ENCODE measurements around the gene TENM3.

TENM3 gene

DNA sequence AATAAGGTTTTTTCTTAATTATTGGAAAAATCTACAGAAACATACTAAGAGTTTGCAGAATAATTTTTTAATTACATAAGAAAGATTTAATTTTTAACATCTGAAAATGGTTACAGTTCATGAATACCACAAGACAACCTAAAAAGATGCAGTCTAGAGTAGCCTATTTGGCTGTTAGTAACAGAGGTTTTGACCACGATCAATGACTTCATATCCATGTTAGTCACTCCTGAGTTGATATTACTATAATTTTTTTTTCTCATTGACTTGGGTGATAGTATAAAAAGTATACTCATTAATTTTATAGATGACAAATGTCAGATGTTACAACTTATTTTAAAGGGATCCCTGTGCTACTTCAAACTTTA is 401.5 kb downstream of the TENM3 start:
- no peak for DNase-seq

DNA sequence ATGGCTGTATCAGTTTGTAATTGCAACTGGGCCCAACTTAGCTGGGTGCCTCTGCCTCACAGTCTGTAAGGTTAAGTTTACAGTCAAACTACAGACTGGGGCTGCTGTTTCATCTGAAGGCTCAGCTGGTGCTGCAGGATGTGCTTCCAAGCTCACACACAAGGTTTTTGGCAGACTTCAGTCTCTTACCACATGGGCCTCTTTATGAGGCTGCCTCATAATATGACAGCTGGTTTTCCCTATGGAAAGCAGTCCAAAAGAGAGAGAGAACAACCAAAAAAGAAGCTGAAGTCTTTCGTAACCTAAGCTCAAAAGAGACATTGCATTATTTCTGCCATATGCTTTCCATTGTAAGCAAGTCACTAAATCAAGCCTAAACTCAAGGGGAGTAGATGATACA is 402.3 kb downstream of the TENM3 start:
- DNase-seq = no peak

DNA sequence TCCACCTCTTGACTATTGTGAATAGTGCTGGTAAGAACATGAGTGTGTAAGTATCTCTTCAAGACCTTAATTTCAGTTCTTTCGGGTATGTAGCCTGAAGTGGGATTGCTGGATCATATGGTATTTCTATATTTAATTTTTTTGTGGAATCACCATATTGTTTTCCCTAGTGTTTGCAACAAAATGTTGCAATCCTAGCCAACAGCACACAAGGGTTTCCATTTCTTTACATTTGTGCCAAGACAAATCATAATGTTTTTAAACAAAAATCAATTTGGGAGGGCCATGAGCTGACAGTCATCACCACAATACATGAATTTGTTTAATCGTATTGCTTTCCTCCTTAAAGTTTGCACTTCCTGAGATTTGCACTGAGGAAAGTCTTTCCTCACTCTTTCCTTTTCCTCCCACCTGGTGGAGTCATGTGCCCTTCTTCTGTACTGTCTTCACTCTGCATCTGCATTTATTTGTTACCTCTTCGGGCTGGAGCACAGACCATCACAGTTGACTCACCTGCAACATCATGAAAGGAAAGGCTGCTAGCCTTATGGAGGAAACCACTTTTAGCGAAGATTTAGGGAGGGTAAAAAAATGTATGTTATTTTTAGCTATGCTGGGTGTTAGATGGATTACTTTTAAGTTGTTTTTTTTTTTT is 404.6 kb downstream of the TENM3 start:
- DNase-seq = no peak

DNA sequence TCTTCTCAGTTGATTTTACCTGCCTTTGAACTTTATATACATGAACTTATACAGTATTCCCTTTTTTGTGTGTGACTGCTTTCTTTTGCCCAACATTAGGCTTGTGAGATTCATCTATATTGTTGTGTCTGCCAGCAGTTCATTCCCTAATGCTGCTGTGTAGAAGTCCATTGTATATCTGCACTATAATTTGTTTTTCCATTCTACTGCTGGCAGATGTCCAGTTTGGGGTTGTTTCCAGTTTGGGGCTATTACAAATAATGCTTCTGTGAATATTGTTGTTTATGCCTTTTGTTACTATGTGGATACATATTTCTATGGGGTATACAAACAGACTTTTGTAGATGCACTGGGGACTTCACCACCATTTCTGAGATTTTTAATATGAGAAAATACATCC is 405.6 kb downstream of the TENM3 start:
- DNase-seq = no peak

DNA sequence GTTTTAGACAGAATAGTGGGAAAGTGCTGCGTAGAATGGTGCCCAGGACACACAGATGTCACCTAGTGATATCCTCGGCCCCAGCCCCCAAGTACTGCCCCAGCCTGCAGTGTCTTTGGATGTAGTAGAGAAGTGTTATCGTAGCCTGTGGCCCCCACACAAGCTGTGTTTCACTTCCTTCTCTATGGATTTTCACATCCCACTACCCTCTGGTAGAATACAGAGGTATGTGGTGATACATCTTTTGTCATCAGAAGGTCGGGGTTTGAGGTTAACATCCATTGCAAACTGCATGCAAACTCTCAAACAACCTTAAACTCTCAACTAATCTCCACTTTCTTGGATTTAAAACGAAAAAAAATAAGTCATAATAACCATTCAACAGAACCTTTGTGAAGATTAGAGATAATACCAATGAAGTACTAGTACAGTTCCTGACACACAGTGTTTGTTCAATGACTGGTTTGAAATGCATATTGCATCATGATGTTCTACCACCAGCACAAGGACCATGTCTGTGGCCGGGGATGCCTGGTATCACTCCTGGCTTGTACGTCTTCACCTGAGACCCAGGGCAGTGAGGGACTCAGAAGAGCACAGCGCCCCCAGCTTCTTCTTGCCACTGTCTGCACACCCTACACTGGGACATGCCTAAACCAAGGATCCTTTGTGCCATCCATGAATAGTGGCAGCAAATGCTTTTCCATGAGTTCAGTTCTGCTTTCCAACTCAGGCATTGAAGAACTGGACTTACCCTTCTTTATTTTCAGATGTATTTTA is 406.7 kb downstream of the TENM3 start:
- no peak for DNase-seq

DNA sequence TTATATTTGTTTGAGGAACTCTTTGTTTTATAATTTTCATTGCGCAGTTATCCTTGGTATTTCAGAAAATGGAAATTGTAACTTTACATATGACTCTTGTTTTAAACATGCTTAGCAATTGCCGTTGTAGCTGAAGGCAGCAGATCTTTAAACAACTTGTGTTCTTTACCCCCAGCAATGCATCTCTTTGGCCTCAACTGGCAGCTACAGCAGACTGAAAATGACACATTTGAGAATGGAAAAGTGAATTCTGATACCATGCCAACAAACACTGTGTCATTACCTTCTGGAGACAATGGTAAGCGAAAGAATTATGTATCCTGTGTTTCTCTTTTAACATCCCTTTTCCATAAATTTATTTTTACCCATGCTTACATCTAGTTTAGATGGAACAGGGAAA is 410.4 kb downstream of the TENM3 start:
- DNase-seq = no peak

DNA sequence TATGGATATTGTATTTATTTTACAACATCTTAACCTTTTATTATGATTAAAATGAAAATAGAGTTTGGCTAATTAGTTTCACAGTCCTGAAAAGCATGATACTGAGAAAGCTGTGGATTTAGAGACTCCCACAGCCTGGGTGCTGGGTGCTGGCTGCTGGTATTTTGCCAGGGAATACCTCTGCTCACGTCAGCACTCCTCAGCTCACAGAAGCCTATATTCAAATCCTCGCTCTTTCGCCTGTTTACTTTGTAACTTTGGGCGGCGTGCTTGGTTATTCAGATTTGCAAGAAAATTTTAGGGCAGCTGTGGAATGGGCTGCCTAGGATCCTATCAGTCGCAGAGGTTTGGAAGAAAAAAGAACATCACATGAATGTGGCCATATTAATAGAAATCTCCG is 412.1 kb downstream of the TENM3 start:
- DNase-seq = no peak

DNA sequence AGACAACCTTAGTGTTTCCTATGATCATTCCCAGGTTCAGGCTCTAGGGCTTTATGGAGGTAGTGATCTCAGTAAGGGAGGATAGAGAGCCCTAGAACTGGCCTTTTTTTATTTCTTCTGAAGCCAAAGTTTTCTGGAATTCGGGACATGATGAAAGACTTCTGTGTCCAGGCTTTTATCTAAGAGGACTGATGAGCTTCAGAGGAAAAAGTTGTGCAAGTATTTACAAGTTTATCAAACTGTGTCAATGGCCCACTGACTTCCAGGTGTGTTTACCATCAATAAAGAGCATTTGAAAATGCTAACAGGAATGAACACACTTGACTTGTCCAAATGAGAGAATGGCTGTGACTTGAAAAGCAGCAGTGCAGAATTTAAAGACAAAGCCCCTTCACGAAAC is 419.3 kb downstream of the TENM3 start:
- no peak for DNase-seq

DNA sequence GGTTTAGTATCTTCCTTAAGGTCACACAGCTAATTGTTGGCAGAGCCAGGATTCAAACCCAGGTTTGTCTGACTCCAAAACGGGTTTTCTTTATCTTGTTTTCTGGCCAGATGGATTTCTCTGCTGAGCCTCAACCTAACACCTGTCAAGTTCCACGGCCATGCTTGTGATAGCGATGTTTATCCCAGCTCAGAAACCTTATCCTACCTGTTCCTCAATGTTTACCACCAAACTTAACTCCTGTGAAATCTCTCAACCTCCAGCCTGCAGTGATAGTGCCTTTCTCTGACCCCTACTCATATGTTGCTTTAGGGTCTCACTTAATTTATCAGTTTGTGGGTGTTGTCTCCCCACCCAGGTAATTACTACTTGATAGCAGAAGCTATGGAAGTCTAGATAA is 428.0 kb downstream of the TENM3 start:
- DNase-seq = no peak

DNA sequence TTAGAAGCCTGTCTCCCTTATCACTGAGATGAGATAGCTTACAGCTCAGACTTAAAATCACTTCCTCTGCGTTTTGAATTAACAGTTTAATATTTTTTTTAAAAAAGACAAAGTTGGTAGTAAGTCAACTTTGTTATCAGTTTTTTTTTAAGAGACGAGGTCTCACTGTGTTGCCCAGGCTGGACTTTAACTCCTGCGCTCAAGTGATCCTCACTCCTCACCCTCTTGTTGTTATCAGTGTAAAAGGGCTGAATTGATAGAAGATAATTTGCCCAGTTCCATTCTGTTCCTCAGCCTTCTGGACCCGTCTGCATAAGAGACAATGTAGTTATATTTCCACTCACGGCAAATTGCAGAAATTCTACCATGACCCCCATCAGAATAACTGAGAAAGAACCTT is 428.5 kb downstream of the TENM3 start:
- no peak for DNase-seq

DNA sequence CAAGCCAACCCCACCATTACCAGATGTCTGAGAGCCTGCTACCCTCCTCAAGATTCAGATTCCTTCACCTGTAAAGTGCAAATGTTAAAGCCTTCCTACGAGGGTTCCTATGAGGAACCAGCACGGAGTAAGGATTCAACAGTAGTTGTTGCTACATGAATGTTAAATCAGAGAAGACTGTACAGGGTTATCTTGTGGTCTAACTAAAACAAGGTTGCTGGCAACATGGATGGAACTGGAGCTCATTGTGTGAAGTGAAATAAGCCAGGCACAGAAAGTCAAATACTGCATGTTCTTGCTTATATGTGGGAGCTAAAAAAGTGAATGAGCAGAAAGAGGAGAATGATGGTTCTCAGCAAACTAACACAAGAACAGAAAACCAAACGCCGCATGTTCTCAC is 435.4 kb downstream of the TENM3 start:
- no peak for DNase-seq

DNA sequence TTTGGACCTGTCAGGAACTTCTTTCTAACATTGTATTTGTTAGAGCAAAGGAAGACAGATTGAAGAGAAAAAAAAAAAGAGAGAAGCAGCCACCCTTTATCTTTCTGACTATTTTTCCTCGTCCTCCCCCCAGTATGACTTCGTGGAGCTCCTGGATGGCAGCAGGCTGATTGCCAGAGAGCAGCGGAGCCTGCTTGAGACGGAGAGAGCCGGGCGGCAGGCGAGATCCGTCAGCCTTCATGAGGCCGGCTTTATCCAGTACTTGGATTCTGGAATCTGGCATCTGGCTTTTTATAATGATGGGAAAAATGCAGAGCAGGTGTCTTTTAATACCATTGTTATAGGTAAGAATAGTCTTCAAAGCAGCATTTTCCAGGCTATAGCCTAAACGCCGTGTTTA is 436.3 kb downstream of the TENM3 start:
- no peak for DNase-seq

DNA sequence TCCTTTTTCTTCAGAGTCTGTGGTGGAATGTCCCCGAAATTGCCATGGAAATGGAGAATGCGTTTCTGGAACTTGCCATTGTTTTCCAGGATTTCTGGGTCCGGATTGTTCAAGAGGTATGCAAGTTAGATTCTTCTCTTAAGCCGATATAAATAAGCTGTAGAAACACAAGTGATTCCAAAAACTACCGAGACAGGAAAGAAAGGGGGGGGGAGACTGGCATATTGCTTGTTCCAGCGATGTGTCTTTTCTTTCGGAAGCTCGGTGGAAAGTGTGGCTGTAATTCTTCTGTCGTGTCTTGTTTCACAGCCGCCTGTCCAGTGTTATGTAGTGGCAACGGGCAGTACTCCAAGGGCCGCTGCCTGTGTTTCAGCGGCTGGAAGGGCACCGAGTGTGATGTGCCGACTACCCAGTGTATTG is 437.0 kb downstream of the TENM3 start:
- DNase-seq = no peak

DNA sequence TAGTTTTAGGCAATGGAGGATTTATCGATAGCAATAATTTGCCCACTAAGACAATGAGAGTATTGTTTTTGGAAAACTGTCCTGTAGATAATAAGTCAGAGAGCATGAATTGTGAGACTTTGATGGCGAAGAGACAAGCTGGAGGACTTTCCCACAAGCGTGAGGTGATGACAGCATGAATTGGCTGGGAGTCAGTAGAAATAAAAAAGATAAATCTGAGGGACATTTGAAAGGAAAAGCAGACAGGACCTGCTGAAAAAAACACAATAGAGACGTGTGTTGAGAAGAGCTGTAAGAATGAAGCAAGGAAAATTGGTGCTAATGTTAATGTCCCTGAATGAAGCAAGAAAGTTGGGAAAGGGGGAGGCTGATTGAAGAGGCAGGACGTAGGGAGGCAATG is 440.5 kb downstream of the TENM3 start:
- DNase-seq = no peak

DNA sequence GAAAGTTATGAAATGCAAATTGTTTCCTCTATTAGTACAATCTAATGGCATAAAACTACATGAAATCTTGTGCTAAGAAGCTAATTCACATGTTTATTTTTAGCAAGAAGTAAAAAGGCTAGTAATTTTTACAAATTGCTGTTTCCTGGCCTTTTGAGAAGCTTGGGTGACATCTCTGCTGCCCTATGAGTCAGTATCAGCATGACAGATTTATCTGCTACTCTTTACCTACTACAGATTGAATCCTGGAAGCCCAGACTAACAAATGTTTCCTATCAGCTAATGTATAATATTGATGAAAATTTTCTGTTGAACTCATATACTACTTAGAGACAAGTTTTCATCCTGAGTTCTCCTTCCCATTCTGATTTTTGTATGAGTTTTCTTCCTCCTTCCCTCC is 441.6 kb downstream of the TENM3 start:
- DNase-seq = no peak

DNA sequence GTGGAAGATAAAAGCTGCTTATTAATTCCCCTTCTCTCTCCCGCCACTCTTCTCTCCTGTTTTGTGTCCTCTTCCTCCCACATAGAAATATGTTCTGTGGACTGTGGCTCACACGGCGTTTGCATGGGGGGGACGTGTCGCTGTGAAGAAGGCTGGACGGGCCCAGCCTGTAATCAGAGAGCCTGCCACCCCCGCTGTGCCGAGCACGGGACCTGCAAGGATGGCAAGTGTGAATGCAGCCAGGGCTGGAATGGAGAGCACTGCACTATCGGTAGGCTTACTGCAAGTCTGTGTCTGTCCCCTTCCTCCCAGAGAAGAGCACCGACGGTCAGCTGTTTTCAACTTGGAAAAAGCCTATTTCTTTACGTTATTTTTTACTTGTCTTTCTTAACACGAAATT is 444.9 kb downstream of the TENM3 start:
- DNase-seq = no peak

DNA sequence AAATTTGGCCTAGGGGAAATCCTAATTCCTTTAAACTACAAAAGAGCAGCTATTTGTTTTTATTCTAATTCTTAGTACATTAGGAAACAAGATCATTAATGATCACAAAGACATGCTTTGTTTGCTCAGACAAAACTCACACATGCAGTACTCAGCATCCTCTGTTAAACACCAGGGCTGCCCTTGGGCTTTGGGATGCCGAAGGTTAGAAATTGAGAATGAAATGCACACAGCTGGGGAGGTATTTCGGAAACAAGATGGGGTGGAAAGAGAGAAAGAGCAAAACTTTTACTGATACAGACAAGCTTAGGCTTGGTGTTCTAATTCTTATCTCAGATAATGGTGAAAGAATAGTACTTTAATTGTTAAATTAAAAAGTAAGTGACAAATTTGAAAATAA is 451.3 kb downstream of the TENM3 start:
- DNase-seq = no peak

DNA sequence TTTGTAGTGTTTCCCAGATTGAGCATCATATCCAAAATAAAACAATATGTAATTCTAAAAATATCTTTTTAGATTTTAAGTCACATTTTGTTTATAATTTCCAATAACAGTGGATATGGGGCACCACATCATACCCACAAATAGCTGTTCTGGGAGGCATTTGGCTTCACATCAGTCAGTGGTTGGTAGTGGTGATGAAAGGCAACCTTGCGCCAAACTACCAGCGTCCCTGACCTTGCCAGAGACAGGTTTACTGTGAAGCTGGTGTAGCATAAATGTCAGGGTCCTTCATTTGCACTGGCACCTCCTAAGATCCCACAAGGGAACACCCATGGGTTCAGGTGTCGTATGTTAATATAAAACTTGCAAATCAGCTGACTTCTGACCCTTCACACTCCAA is 451.8 kb downstream of the TENM3 start:
- no peak for DNase-seq

DNA sequence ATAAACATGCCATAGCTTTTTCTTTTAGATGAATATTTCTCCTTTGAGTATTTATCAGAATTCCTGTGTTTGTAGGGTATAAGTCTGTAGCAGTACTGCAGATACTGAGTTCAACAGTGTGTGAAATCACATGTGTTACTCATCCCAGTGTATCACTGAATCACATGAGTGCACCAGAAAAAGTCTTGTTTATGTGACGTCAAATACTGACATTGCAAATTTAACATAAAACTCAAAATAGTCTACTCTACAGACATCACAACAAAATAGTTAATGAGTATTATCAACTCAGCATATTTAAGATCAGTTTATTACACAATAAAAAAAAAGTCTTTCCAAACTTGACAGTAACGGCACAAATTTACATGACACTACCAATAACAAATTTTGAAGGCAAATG is 452.6 kb downstream of the TENM3 start:
- DNase-seq = no peak

DNA sequence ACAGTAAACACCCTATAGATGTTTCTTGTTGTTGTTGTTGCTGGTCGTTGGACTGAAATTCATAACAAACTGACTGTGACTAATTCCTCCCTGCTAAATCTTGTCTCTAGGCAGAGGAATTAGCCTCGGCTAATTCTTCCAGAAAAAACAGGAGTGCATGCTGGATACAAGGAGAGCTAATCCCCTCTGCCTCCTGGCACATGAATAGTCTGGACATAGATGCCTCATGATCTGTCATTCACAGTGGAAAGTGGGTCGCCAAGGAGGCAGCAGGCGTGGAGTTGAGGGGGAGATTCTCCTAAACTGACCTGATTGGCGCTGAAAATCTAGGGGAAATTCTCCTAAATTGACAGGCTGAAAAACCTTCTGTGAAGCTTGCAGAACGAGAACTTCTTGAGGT is 453.9 kb downstream of the TENM3 start:
- DNase-seq = no peak

DNA sequence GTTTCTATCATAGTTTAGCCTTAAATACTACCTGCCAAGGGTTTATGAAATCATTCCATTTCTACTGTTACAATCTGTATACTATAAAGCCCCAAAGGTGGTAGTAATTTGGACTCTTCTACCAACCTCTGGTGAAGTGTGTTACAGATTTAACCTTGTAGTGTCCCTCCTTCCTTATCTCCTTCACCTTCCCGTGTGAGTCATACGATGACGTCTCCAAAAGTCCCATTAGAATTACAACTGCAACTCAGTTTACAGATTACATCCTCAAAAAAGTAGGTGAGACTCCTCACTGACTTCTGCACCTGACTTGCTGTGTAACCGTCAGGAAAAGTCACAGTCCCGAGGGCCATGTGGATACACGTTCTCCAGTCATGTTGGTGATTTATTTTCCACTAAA is 455.0 kb downstream of the TENM3 start:
- no peak for DNase-seq

DNA sequence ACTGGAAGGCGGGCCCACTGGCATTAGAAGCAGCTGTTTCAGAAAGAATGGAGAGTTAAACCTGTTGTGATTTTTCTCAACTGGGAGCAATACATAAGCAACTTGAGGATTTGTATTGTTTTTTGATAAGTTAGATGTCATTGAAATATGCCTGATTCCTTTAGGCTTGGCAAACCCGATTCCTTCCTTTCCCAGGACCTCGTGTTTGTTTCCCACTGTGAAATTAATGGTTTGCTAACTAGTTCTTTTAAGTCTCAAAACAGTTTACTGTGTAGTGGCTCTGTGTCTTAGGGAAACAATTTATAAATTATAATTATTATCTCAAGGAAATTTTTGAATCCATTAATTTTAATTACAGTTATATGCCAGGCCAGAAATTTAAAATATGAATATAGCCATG is 456.0 kb downstream of the TENM3 start:
- no peak for DNase-seq

DNA sequence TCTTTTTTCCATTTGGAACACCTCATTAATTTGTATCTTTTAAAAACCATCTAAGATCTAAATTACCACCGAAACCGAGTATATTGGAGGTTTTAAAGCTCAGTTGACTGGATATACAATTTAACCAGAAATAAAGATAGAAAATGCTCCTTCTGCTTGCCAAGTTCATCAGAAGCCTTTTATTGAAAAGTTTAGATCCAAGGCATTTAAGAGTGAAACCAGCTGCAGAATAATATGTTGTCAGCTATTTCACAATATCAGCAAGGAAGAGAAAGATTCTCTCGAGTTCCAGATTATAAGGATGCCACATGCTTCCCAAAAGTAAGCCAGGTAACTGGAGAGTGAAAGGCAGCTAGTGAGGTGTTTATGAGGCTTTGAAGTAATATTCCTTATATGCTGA is 456.6 kb downstream of the TENM3 start:
- no peak for DNase-seq

DNA sequence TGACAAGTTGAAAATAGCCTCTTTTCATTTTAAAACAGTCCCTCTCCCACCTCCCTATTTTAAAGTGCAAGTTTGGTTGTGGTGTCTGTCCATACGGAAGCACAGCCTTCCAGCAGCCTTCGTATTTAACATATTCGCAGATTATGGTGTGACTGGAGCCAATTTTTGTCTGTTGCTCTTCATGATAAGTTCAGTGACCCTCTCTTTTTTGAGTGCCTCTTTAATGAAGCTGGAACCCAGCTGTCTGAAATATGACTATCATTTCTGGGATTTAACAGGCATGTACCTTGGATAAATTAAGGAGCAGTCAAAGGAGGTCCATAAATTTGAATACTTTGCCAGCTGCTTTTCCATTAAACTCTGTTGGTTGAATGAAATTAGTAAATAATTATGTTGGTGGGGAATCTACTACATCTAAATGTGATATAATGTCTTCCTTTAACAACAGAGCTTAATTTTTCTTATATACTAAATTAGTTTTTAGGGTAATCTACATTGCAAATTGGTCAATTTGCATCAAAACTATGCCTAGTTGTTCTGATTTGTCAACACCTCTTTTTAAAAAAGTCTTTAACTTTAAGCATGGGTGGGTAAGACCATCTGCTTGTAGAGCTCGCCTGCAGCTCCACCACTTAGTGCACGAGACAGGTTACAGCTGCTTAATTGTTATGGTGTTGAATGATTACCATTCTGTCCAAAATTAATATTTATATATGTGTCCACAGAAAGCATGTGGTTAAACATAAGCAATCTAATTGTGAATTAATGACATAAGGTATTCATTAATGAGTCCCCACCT is 457.4 kb downstream of the TENM3 start:
- no peak for DNase-seq
